ENCODE data around the gene NUP133.
"Not testable (repeated sequence)": the region's sequence is repeated elsewhere in the genome, so short reads cannot be mapped to it uniquely, and the experiment has no call there.

Gene NUP133

DNA sequence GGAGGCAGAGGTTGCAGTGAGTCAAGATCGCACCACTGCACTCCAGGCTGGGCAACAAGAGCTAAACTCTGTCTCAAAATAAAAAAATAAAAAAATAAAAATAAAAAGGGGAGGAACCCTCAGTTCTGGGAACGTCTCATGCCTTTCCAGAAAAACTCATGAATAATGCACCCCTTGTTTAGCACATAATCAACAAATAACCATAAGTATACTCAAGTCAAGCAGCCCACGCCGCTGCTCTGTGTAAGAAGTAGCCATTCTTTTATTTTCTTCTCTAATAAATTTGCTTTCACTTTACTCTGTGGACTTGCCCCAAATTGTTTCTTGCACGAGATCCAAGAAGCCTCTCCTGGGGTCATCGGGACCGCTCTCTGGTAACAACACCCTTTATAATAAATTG lies 59.8 kb downstream of the NUP133 start:
- no peak for DNase-seq (ENCODE audit: low spot score)

DNA sequence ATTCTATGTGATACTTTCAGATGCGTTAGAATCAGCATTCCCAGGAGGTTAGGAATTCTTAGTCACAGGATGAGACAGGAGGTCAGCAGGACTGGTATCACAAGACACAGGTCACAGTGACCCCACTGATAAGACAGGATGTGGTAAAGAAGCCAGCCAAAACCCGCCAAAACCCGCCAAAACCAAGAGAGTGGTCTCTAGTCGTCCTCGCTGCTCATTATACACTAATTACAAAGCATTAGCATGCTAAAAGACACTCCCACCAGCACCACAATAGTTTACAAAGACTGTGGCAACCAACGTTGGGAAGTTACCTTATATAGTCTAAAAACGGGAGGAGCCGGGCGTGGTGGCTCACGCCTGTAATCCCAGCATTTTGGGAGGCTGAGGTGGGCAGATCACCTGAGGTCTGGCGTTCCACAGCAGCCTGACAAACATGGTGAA lies 60.3 kb downstream of the NUP133 start:
- no peak for DNase-seq (ENCODE audit: low spot score)

DNA sequence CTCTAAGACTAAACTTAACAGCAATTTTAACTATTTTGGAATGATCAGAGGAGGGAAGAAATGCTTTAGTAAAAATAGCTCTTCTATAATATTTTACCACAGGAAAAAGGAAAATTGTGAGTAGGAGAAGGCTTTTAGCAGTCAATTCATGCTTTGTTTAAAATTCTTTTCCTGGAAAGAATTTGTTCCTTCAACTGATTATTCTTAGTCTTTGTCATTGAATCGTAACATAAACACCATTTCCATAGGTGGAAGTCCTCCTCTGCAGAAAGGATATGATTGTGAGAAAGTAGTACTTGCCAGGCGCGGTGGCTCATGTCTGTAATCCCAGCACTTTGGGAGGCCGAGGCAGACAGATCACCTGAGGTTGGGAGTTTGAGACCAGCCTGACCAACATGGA lies 62.3 kb downstream of the NUP133 start:
- no peak for DNase-seq (ENCODE audit: low spot score)

DNA sequence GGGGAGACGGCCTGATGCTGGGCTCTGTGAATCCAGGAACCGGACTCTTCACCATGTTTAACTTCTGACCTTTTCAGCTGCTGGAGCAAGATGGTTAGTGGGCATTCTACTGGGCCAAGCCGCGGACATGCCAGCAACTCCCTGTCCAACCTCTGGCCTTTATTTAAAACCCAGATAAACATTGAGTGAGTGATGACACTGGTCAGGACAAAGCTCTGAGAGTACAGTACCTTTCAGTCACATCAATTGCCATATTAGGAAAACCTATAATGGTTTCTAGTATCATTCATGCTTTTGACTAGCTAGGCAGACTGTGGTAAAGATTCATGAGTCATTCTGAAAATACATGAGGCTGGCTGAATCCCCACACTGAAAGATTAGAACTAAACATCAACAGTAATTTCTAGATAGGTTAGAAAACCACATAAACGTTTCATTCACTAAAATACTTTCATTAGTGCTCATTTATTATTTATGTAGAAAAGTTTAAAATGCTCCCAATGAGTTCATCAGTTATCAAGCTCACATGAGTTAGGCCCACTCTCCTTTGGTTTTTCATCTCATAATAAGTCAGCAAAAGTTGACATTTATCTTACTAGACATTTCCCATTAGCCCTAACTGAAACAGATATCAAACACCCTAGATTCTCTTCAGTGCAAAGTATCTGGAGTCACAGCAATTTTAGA lies 67.1 kb downstream of the NUP133 start:
- no peak for DNase-seq (ENCODE audit: low spot score)

GRCh38 chr1:229438021-229438420 lies 70.1 kb downstream of the NUP133 start:
- DNase-seq (ENCODE audit: low spot score) = no peak

- DNase-seq (ENCODE audit: low spot score) = no peak
These were observed 70.7 kb downstream of the NUP133 start for GRCh38 chr1:229437443-229437842.

DNA sequence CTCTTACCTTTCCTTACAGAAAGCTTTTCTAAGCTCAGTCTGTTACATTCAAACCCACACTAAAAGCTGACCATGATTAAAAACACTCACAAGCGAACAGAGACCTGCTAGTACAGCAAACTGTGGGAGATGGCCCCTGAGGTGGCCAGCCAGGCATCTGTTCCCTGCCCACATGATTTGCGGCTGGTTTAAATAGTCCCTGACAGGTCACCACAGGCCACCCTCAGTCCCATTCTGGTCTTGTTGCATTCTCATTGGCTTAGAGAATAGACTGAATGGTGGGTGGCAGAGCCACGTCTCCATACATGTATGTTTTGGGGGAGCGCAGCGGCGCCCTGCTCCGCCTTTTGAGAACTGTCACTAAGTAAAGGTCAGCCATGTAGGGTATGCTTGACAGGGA lies 71.9 kb downstream of the NUP133 start:
- no peak for DNase-seq (ENCODE audit: low spot score)

GRCh38 chr1:229434641-229435051 lies 73.5 kb downstream of the NUP133 start:
- DNase-seq (ENCODE audit: low spot score) = no peak

GRCh38 chr1:229434005-229434640 lies 74.0 kb downstream of the NUP133 start, which contains the start of gene ACTA1:
Gene ACTA1, minus strand, starts transcription at chr1:229434094. Its CDS starts 979 bp downstream, at chr1:229433115.
- no peak for DNase-seq (ENCODE audit: low spot score)

GRCh38 chr1:229433364-229434004 lies 74.7 kb downstream of the NUP133 start:
- DNase-seq (ENCODE audit: low spot score) = no peak

- DNase-seq (ENCODE audit: low spot score) = no peak
These were observed 75.2 kb downstream of the NUP133 start for GRCh38 chr1:229432905-229433304.

DNA sequence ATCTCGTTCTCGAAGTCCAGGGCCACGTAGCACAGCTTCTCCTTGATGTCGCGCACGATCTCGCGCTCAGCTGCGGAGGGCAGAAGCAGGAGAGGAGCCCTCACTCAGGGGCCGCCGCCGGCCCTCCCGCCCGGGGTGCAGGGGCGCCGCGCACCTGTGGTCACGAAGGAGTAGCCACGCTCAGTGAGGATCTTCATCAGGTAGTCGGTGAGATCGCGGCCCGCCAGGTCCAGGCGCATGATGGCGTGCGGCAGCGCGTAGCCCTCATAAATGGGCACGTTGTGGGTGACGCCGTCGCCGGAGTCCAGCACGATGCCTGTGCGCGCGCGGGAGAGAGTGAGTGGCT lies 76.1 kb downstream of the NUP133 start:
- DNase-seq (ENCODE audit: low spot score) = no peak

- no peak for DNase-seq (ENCODE audit: low spot score)
These were observed 76.6 kb downstream of the NUP133 start for GRCh38 chr1:229431284-229432115.

DNA sequence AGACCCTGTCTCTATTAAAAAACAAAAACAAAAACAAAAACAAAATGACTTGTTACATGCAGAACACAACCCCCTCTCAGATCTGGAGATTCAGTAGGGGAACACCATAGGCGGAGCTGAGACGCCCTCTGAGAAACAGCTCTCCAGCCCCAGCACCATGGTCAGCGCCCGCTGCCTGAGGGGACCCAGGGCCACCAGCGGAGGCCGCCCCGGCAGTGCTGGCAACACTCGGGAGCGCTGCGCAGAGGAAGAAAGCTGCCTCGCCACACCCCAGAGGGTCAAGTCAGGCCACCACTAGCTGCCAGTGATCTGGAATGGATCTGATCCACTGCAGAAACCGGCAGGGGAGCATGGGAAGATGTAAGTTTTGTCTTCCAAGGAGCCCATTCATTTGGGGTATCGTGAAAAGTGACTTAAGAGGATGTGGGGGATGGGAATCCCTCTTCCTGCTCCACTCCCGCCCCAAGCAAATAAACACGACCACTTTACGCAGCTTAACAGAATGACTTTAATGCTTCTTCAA lies 77.3 kb downstream of the NUP133 start:
- DNase-seq (ENCODE audit: low spot score) = peak; percentile 16

GRCh38 chr1:229428256-229428655 lies 79.9 kb downstream of the NUP133 start:
- DNase-seq (ENCODE audit: low spot score) = no peak

- DNase-seq (ENCODE audit: low spot score) = no peak
These were observed 80.6 kb downstream of the NUP133 start for GRCh38 chr1:229427572-229427971.

DNA sequence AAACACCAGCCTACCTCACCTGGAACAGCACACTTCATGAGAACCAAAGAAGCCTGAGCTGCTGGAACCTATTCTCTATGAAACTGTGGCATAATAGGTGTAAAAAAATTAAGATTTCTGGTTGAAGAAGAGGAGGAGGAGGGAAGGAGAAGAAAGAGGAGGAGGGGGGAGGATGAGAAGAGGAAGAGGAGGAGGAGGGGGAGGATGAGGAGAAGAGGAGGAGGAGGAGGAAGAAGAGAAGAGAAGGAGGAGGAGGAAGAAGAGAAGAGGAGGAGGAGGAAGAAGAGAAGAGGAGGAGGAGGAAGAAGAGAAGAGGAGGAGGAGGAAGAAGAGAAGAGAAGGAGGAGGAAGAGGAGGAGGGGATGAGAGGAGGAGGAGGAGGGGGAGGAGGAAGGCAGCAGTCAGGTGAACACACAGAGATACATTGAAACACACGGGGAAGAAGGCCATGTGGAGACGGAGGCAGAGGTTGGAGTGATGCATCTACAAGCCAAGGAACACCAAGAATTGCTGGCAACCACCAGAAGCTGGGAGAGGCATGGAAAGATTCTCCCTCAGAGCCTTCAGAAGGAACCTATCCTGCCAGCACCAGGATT lies 82.5 kb downstream of the NUP133 start:
- no peak for DNase-seq (ENCODE audit: low spot score)

GRCh38 chr1:229420765-229421164 lies 87.4 kb downstream of the NUP133 start:
- DNase-seq (ENCODE audit: low spot score) = no peak

DNA sequence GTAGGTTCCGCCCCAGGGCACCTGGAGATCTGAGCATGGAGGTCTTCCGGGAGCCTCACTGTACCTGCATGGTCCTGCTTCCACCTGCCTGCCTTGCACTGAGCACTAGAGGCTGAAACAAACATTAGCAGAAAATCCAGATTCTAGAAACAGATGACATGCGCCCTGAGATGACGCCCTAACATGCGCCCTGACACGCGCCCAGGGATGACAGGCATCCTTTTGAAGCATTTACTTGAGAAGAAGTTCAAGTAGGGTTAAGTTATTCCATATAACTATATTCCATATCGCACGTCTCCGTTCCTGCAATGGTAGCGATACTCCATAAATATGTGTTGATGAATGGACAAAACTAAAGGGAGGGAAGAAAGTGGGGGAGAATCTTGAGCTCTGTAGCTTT lies 87.9 kb downstream of the NUP133 start:
- no peak for DNase-seq (ENCODE audit: low spot score)

GRCh38 chr1:229418586-229418985 lies 89.6 kb downstream of the NUP133 start:
- DNase-seq (ENCODE audit: low spot score) = not testable (repeated sequence)

GRCh38 chr1:229412810-229413209 lies 95.3 kb downstream of the NUP133 start:
- not testable (repeated sequence) for DNase-seq (ENCODE audit: low spot score)

- DNase-seq (ENCODE audit: low spot score) = no peak
These were observed 96.1 kb downstream of the NUP133 start for GRCh38 chr1:229412056-229412455.

Measured in LoVo (cell line).